Stimulated activated CD8-positive, alpha-beta memory T cell treated with anti-CD3 and anti-CD28 coated beads, Interleukin-15, amount 100 ng/mL, for 24 hours (primary cell): ENCODE results near the gene CFL1.
"Not testable (repeated sequence)": the region's sequence is repeated elsewhere in the genome, so short reads cannot be mapped to it uniquely, and the experiment has no call there.

Source experiments
- DNase-seq: peaks from one replicate; pipeline ENCODE4 v3.0.0-alpha.2; 2020; ENCODE audit warnings: low read depth

CFL1 gene

GRCh38 chr11:65856689-65857499 lies 1.1 kb downstream of the CFL1 start:
- DNase-seq: peak; percentile 55

- no peak for DNase-seq
Measured at GRCh38 chr11:65855927-65856363, 2.0 kb downstream of the CFL1 start.

DNA sequence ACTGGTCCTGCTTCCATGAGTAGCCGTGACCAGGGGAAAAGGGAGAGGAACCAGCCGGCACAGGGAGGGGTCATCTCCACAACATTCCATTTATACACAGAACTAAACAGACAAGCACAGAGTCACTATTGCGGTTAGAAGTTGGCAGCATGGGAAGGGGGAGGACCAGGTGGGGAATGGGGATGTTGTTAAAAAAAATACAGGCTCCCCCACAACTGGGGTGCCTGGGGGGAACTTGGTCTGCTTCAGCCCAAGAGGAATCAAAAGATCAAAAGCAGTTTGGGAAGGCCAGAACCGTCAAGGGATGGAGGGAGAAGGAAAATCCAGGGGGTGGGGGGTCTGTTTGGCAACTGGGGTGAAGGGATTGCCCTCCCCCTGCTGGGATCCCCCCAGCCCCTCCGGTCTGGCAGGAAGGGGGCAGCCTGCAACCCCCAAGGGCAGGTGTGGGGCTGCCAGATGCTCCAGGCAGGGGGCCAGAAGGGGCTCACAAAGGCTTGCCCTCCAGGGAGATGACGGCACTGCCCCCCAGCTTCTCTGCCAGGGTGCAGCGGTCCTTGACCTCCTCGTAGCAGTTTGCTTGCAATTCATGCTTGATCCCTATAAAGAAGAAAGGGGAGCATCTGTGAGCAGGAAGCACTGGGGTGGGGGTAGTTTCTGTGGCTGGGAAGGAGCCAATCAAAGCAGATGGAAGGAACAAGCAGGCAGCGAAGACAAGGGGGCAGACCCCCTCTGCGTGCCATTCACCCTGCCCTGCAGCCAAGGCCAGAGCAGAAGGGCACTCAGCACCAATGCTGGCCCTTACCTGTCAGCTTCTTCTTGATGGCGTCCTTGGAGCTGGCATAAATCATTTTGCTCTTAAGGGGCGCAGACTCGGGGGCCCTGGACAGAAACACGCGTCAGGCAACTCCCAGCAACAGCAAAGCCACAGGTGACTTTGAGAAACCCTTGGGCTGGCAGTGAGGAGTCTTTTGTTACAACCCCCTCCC lies 2.8 kb downstream of the CFL1 start:
- no peak for DNase-seq

DNA sequence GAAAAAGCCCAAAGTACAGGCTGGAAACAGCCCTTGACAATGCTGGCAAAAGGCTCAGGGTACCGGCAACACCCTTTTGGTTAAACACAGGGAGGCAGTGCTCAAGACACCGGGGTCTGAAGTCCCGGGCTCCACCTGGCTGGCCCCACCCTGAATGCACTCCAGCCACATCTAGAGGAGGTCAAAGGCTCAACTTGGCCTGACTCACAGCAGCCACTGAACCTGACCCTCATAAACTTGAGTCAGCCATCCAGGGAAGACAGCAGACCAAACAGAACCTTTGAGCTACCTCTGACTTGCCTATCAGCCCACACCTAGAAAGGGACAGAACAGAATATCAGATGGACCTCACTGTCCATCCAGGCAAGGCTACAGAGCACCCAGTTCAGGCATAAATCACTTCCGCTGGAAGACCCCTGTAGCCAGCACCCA lies 3.8 kb downstream of the CFL1 start:
- no peak for DNase-seq

GRCh38 chr11:65853246-65853979 lies 4.6 kb downstream of the CFL1 start:
- no peak for DNase-seq

- DNase-seq: no peak
Measured at GRCh38 chr11:65852508-65853245, 5.3 kb downstream of the CFL1 start.

GRCh38 chr11:65851811-65852507 lies 6.0 kb downstream of the CFL1 start:
- no peak for DNase-seq

DNA sequence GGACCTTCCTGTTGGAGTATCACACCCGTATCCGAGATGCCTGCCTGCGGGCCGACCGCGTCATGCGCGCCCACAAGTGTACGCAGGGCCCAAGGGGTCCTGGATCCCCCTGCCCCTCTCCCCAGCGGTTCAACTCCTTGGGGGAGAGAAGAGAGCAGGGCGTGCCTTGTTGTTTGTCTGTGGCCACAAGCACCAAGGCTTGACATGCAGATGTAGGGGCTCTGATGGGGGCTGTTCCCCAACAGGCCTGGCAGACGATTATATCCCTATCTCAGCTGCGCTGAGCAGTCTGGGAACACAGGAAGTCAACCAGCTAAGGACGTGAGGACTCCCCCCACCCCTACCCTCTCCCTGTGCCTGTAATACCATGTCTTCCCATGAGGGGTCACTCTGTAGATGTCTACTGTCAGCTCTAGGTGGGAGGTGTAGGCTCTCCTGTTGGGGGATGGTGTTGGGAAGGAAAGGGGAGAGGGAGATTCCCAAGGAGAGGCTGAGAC lies 6.8 kb downstream of the CFL1 start:
- DNase-seq: no peak

DNA sequence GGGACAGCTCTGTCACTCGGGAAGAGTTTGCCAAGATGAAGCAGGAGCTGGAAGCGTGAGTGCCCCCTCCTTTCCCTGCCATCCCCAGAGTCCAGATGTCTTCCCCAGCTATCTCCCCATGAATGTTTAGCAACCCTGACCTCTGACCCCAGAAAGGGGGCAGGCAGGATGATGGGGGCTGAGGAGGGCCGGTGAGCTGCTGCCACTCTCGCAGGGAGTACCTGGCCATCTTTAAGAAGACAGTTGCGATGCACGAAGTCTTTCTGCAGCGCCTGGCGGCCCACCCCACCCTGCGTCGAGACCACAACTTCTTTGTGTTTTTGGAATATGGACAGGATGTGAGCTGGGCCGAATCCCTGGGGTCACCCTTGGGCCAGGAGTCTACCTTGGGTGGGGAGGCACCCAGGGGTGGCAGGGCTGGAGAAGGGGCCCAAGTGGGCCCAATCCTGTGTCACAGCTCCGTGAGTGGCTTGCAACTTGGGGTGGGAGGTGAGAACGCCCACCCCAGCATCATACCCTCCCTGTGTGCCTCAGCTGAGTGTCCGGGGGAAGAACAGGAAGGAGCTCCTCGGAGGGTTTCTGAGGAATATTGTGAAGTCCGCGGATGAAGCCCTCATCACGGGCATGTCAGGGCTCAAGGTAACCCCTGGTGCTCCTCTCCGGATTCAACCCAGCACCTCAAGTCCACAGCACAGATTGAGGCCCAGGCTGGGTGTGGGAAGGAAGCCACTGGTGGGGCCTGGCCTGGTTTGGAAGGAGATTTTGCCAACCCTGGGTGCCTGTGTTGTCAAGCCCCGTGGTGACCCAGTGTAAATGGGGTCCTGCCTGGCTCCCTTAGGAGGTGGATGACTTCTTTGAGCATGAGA lies 7.5 kb downstream of the CFL1 start:
- no peak for DNase-seq

GRCh38 chr11:65849771-65850216 lies 8.2 kb downstream of the CFL1 start:
- DNase-seq: no peak

- DNase-seq: no peak
Measured at GRCh38 chr11:65849366-65849765, 8.6 kb downstream of the CFL1 start.

DNA sequence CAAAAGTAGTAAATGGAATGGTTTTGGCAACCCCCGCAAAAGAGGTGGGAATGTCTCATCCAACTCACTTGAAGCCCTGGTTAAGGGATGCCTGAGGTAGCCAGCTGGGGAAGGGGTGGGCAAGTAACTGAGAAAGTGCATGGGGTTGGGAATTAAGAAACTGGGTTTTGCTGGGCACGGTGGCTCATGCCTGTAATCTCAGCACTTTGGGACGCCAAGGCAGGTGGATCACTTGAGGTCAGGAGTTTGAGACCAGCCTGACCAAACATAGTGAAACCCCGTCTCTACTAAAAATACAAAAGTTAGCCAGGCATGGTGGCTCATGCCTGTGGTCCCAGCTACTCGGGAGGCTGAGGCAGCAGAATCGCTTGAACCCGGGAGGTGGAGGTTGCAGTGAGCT lies 9.3 kb downstream of the CFL1 start:
- DNase-seq: not testable (repeated sequence)

DNA sequence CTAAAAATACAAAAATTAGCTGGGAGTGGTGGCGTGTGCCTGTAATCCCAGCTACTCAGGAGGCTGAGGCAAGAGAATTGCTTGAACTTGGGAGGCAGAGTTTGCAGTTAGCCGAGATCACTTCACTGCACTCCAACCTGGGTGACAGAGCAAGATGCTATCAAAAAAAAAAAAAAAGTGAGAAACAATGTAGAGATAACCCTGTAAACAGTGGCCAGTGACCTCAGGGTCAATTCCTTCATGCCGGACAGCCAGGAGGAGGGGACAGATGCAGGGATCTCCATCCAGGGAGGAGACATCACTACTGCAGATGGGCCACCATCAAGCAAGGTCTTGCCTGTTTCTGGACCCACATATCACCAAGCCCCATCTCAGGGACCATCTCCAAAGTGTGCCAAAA lies 10.2 kb downstream of the CFL1 start:
- DNase-seq: no peak

DNA sequence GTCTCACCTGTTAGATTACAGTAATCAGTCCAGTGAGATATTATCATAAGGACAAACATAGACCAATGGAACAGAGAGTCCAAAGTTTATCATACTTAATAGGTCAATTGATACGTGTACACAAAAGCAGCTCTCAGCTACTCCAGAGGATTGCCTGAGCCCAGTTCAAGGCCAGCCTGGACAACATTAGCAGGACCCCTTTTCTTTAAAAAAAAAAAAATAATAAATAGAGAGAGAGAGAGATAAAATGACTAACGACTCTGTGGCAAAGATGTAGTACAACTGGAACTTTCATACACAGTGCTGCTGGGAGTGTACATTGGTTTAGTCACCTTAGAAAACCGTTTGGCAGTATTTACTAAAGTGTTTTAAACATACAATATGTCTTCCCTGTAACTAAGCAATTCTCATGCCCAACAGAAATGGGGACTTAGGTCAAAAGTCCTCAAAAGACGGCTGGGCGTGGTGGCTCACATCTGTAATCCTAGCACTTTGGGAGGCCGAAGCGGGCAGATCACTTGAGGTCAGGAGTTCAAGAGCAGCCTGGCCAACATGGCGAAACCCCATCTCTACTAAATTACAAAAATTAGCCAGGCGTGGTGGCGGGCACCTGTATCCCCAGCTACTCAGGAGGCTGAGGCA lies 13.6 kb downstream of the CFL1 start:
- DNase-seq: no peak

GRCh38 chr11:65843811-65844210 lies 14.2 kb downstream of the CFL1 start:
- DNase-seq: no peak

DNA sequence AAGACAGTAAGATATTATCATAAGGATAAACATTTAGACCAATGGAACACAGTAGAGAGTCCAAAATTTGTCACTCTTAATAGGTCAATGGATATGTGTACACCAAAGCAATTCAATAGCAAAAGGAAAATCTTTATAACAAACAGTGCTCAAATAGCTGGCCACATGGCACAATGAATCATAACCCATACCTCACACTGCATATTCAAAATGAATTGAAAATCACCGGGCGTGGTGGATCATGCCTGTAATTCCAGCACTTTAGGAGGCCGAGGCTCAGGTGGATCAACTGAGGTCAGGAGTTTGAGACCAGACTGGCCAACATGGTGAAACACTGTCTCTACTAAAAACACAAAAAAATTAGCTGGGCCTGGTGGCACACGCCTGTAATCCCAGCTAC lies 15.8 kb downstream of the CFL1 start:
- no peak for DNase-seq

- no peak for DNase-seq
Measured at GRCh38 chr11:65834202-65834601, 23.8 kb downstream of the CFL1 start.

GRCh38 chr11:65833297-65834030 lies 24.5 kb downstream of the CFL1 start, which contains the start of gene SNX32:
TSS of gene SNX32 (plus strand) at chr11:65833963. CDS start at chr11:65834066, 103 bp downstream.
- peak; percentile 93 for DNase-seq
